ENCODE results near the gene ING4. TPM values are rescaled to one million over a fixed set of nuclear protein-coding genes. Genes with fewer than 3 reads are reported as not detected.

The ING4 gene
- total RNA-seq, 1 experiment from 2014 or later: 23.0 TPM

DNA sequence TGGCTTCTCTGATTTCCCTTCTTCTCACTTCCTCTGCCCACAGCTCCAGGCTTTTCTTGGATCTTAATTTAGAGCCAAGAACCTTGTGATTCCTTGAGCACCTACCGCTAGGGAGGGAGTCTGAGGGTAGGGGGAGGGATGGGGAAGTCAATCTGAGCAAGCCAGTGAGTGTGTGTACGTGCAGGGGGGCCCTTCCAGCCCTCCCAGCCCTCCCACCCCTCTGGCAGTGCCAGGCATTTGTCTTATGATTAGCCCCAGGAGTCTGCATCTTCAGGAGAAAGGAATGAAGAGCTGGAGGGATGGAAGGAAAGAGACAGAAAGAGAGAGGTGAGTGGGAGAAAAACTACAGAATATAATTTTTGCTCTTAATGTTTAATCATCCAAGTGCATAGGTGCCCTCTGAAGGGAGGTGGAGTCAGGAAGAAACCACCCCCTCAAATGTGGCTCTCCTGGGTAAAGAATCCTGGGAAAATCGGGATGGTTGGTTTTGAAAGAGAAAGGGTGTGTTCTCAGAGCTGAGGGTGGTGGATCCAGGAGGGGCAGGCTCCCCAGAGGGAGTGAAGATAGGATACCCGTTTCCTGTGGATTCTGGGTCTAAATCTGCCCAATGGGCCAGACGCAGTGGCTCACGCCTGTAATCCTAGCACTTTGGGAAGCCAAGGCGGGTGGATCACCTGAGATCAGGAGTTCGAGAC, 35.6 kb upstream of the ING4 start (continued):
- TF ChIP-seq, protein P1, sequence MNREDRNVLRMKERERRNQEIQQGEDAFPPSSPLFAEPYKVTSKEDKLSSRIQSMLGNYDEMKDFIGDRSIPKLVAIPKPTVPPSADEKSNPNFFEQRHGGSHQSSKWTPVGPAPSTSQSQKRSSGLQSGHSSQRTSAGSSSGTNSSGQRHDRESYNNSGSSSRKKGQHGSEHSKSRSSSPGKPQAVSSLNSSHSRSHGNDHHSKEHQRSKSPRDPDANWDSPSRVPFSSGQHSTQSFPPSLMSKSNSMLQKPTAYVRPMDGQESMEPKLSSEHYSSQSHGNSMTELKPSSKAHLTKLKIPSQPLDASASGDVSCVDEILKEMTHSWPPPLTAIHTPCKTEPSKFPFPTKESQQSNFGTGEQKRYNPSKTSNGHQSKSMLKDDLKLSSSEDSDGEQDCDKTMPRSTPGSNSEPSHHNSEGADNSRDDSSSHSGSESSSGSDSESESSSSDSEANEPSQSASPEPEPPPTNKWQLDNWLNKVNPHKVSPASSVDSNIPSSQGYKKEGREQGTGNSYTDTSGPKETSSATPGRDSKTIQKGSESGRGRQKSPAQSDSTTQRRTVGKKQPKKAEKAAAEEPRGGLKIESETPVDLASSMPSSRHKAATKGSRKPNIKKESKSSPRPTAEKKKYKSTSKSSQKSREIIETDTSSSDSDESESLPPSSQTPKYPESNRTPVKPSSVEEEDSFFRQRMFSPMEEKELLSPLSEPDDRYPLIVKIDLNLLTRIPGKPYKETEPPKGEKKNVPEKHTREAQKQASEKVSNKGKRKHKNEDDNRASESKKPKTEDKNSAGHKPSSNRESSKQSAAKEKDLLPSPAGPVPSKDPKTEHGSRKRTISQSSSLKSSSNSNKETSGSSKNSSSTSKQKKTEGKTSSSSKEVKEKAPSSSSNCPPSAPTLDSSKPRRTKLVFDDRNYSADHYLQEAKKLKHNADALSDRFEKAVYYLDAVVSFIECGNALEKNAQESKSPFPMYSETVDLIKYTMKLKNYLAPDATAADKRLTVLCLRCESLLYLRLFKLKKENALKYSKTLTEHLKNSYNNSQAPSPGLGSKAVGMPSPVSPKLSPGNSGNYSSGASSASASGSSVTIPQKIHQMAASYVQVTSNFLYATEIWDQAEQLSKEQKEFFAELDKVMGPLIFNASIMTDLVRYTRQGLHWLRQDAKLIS (CRISPR knock-in tag; IDR thresholded peaks at IDR 0.05; ENCODE audit: borderline replicate concordance): no peak

DNA sequence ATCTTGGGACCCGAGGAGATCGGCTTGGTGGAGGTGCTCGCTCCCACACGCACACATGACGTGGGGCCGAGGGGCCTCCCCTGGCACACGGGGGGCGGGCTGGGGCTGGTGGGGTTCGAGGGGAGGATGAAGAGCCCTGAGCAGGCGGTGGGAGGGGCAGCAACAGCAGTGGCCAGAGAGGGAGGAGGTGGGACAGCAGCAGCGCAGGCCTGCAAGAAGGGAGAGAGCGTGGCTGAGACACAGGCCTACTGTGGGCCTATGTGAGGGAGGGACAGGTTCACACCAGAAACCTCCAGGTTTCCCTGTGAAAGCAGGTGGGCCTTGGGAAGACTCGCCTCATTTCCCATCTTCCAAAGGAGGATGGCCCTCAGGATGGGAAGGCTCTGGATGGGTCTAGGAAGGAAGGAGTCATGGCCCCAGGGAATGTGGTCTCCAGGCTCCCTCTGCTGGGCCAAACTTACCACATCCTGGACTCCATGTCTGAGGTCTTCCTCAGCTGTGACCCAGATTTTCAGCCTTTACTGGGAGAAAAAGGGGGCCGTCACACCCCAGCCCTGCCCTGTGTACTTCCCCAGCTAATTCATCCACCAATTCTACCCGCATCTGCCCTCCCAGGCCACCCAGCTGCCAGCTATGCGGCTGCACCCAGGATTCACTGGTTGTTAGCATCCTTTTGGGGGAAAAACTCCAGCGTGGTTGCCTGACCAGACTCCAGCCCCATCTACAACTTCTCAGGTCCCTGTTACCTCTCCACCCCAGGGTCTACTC, 34.8 kb upstream of the ING4 start:
- ATAC-seq (peak; percentile 78), DNase-seq (ENCODE audit: low spot score) (peak; percentile 71)
- H3K36me3 Mint-ChIP-seq: no peaks in the 10 kb centered on the region
- no peaks in the 10 kb centered on the region for H3K9me3 Mint-ChIP-seq
- ChIA-PET CTCF (interaction anchor here (0.5 to 3.1 kb wide), 16 partner anchors 9 to 127 kb away, joined by 3 to 49 read pairs (median 5); partner anchors contain the start of genes COPS7A, GPR162, LPAR5 and ZNF384), POLR2A (interaction anchor here (1.0 kb wide), 1 partner anchor 8 kb away, joined by 4 read pairs; the partner anchor contains the start of gene ZNF384)
- H3K27ac Mint-ChIP-seq: no peak overlapping the region; the same call in 1 of the 2 replicates
- H3K4me3 Mint-ChIP-seq: peak overlapping the region; percentile 29; the same call in 1 of the 2 replicates
- H3K4me1 Mint-ChIP-seq: peaks cover 25% of the 10 kb centered on the region
- TF ChIP-seq, protein P2, sequence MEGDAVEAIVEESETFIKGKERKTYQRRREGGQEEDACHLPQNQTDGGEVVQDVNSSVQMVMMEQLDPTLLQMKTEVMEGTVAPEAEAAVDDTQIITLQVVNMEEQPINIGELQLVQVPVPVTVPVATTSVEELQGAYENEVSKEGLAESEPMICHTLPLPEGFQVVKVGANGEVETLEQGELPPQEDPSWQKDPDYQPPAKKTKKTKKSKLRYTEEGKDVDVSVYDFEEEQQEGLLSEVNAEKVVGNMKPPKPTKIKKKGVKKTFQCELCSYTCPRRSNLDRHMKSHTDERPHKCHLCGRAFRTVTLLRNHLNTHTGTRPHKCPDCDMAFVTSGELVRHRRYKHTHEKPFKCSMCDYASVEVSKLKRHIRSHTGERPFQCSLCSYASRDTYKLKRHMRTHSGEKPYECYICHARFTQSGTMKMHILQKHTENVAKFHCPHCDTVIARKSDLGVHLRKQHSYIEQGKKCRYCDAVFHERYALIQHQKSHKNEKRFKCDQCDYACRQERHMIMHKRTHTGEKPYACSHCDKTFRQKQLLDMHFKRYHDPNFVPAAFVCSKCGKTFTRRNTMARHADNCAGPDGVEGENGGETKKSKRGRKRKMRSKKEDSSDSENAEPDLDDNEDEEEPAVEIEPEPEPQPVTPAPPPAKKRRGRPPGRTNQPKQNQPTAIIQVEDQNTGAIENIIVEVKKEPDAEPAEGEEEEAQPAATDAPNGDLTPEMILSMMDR (IDR thresholded peaks at IDR 0.05): peak; percentile 36; the same call in 1 of the 2 replicates
- TF ChIP-seq SMAD4 (CRISPR knock-in tag; IDR thresholded peaks at IDR 0.05): no peak
- H3K27me3 Mint-ChIP-seq (ENCODE audit: low read depth): peaks cover 43% of the 10 kb centered on the region

DNA sequence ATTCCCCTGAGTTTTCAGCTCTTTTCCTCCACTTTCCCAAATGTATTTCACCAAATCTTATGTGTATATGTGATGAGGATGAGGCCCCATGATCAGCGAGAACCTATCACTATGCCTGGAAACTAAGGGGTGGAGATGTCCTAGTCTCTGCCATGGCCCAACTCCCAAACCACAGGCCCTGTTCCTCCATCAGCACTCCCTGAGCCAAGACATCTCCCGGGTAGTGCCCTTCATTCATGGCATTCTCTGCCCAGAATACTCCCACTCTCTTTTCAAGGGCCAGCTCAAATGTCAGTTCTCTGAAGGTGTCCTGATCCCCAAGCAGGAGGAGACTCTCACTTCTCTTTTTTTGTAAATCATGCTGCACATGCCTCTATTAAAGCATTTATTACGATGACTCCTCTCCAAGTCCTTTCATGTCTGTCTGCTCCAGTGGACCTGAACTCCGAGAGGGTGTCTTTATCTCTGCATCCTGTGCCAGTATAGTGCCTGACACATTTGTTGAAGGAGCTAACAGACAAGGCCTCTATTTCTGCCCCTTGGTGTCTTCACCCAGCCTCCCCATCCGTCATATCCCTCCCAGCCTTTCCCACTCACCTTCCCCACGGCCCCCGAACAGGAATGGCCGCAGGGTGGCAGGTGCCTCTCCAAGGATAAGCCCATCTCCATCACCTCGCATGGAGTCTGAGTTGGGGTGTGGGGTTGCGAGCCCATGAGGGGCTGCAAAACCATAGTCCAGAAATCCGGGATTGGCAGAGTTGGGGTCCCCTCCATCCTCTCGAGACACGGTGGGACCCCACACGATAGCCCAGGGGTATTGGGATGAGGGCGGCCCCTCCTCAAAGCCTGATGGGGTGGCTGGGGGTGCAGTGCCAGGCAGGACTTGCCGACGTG, 34.0 kb upstream of the ING4 start:
- ATAC-seq: no peak
- no peaks in the 10 kb centered on the region for H3K9me3 Mint-ChIP-seq
- H3K27ac Mint-ChIP-seq: no peak overlapping the region
- H3K4me3 Mint-ChIP-seq: no peak overlapping the region
- H3K36me3 Mint-ChIP-seq: no peaks in the 10 kb centered on the region
- CTCF ChIA-PET: interaction anchor here (0.7 to 3.1 kb wide), 11 partner anchors 8 to 91 kb away, joined by 3 to 49 read pairs (median 4); partner anchors contain the start of genes COPS7A, LPAR5 and ZNF384
- DNase-seq (ENCODE audit: low spot score): no peak
- H3K4me1 Mint-ChIP-seq: peaks cover 25% of the 10 kb centered on the region
- POLR2A ChIA-PET: no interaction called here
- peaks cover 35% of the 10 kb centered on the region for H3K27me3 Mint-ChIP-seq (ENCODE audit: low read depth)
- TF ChIP-seq, protein P3, sequence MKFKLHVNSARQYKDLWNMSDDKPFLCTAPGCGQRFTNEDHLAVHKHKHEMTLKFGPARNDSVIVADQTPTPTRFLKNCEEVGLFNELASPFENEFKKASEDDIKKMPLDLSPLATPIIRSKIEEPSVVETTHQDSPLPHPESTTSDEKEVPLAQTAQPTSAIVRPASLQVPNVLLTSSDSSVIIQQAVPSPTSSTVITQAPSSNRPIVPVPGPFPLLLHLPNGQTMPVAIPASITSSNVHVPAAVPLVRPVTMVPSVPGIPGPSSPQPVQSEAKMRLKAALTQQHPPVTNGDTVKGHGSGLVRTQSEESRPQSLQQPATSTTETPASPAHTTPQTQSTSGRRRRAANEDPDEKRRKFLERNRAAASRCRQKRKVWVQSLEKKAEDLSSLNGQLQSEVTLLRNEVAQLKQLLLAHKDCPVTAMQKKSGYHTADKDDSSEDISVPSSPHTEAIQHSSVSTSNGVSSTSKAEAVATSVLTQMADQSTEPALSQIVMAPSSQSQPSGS (CRISPR knock-in tag; IDR thresholded peaks at IDR 0.05; ENCODE audit: borderline replicate concordance, low read depth): no peak
- TF ChIP-seq, protein P4, sequence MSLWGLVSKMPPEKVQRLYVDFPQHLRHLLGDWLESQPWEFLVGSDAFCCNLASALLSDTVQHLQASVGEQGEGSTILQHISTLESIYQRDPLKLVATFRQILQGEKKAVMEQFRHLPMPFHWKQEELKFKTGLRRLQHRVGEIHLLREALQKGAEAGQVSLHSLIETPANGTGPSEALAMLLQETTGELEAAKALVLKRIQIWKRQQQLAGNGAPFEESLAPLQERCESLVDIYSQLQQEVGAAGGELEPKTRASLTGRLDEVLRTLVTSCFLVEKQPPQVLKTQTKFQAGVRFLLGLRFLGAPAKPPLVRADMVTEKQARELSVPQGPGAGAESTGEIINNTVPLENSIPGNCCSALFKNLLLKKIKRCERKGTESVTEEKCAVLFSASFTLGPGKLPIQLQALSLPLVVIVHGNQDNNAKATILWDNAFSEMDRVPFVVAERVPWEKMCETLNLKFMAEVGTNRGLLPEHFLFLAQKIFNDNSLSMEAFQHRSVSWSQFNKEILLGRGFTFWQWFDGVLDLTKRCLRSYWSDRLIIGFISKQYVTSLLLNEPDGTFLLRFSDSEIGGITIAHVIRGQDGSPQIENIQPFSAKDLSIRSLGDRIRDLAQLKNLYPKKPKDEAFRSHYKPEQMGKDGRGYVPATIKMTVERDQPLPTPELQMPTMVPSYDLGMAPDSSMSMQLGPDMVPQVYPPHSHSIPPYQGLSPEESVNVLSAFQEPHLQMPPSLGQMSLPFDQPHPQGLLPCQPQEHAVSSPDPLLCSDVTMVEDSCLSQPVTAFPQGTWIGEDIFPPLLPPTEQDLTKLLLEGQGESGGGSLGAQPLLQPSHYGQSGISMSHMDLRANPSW (CRISPR knock-in tag; conservative IDR thresholded peaks at IDR 0.05; ENCODE audit: low read depth): no peak
- no peak for TF ChIP-seq FOXK1 (CRISPR knock-in tag; IDR thresholded peaks at IDR 0.05)
- TF ChIP-seq TEAD1 (CRISPR knock-in tag; IDR thresholded peaks at IDR 0.05): no peak
- TF ChIP-seq, protein P5, sequence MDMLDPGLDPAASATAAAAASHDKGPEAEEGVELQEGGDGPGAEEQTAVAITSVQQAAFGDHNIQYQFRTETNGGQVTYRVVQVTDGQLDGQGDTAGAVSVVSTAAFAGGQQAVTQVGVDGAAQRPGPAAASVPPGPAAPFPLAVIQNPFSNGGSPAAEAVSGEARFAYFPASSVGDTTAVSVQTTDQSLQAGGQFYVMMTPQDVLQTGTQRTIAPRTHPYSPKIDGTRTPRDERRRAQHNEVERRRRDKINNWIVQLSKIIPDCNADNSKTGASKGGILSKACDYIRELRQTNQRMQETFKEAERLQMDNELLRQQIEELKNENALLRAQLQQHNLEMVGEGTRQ (CRISPR knock-in tag; IDR thresholded peaks at IDR 0.05): no peak
- no peak for TF ChIP-seq ATF1 (CRISPR knock-in tag; IDR thresholded peaks at IDR 0.05)
- no peak for TF ChIP-seq NFE2L1 (CRISPR knock-in tag; IDR thresholded peaks at IDR 0.05)
- no peak for TF ChIP-seq ZNF671 (CRISPR knock-in tag; IDR thresholded peaks at IDR 0.05)
- TF ChIP-seq NR1H2 (CRISPR knock-in tag; IDR thresholded peaks at IDR 0.05): no peak
- no peak for TF ChIP-seq FOXJ3 (CRISPR knock-in tag; IDR thresholded peaks at IDR 0.05; ENCODE audit: borderline replicate concordance)
- no peak for TF ChIP-seq SMAD3 (CRISPR knock-in tag; IDR thresholded peaks at IDR 0.05; ENCODE audit: borderline replicate concordance)
- TF ChIP-seq NR3C1 (CRISPR knock-in tag; conservative IDR thresholded peaks at IDR 0.05; ENCODE audit: low read depth): no peak
